NCI-H526 (cell line): ENCODE measurements around the gene CHSY1.
"Not testable (repeated sequence)": the region's sequence is repeated elsewhere in the genome, so short reads cannot be mapped to it uniquely, and the experiment has no call there.

Source experiments
- DNase-seq, 2 experiments: peaks; one replicate each; lab custom pipeline; 2025; lab: John Stamatoyannopoulos, UW

CHSY1 gene

DNA sequence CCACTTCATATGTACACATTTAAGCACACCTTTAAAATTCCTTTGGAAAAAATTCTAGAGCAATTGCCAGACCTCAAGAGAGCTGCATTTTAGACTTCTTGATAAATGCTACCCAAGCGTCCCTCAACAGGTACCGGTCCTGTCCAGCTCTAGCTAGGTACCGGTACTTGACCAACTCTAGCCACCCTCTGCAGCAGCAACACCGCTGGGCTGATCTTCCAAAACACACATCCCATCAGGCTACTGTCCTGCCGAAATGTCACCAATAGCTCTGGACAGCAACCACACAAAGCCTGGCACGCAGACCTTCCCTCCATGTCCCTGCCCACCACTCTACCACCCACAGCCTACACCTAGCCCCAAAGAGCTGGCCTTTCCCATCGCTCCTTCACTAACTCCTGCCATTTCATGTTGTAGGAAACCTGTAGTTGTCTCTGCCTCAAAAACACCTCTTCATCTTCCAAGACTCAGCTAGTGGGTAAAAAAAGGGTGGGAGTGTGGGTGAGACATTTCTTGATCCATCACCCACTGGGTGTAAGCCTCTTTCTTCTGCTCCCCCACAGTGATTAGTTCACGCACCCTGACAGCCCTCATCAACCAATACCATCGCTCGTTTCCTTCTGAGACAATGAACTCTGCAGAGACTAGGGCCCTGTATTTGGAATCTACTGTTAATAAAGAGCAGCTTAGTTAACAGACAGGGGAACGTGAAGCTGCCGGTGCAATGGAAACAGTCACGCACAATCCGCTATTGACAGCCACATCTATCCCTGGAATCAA, 6.8 kb downstream of the CHSY1 start:
- DNase-seq: no peak

DNA sequence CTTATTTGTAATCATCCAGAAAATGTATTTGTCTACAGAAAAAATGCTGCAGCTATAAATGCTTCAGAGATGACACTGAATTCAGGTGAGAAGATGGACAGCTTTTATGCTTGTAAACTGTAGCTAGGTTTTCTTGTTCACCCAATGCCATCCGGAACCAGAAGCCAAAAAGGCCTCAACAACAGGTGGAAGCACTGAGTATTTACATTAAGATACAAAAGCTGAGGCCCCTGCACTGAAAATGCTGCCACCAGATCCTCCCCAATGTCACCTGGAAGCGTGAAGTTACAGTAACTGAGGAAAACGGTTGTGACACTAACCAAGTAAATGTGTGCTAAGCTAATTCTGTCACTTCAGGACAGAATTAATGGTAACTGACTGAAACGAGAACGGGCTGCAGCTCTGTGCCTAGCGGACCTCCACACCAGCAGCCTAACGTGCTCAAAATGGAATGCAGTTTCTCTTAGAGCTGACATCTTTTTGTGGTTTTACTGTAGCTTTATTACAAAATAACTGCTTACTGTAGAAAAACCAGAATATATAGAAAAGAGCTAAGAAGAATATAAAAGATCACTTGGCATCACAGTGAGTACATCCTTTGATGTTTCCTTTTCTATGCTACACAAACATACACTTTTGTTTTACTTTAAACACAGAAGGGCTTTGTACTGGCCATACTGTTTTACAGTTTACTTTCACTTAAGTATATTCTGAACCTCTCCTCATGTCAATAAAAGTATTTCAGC, 7.6 kb downstream of the CHSY1 start:
- DNase-seq: no peak

- DNase-seq: no peak
Measured at GRCh38 chr15:101243420-101243819, 8.4 kb downstream of the CHSY1 start.

- DNase-seq: no peak
Measured at GRCh38 chr15:101242999-101243336, 8.9 kb downstream of the CHSY1 start.

DNA sequence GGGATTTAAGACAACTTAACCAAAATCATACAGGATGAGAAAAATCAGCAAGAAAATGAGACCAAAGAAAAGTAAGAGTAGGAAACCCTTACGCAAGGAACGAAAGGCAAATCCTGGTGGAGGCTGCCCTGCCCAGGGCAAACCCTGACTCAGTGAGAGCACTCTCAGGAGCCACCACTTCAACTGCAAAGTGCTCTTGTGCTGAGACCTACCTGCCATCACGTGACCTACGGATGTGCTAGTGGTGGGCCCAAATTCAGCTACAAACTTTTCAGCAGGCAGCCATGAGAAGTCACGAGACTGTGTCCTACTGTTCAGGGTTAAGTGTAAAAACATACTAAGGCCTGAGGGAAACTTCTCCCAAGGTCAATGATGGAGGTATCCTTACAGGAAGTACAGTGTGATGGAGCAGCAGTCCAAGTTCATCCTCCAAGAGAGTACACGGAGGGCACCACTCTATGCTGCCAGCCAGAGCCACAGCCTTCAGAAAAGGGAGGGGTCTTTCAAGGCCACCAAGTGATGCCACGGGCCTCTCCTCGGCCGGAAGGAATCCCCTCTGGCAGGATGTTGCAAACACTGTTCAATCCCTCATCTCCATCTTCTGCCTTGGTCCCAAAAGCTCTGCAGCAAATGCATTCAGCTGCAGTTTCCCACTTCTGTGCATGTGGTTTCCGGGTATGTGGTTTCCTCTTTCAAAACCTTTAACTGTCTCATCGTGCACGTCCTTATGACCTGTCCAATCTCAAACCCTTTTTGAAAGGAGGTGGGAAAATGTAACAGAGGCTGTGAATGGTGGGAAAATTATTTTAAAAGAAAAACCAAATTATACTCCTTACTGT, 9.5 kb downstream of the CHSY1 start:
- DNase-seq: no peak

- DNase-seq: peak in 1 of 2 experiments; percentile 35
Measured at GRCh38 chr15:101240358-101240757, 11.5 kb downstream of the CHSY1 start.

DNA sequence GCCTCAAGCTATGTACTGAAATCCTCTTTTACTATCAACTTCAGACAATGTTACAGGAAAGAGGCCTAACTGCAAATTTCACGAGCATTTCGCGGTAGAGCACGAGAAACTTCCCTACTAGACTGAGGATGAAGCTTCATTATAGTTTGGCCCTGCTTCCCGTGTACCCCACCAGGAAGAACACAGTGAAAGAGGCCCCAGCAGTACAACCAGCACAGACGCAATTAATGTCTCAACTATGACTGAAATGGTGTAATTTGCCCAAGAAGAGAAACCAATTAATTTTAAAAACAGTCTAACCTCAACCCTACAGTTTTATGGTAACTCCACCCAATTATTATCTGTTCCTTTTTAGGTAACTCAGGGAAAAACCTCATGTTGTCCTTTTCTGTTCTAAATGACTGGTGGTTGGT, 12.1 kb downstream of the CHSY1 start:
- no peak for DNase-seq

- DNase-seq: no peak
Measured at GRCh38 chr15:101237251-101237650, 14.6 kb downstream of the CHSY1 start.

GRCh38 chr15:101233651-101234280, 18.1 kb downstream of the CHSY1 start:
- no peak for DNase-seq

- no peak for DNase-seq
Measured at GRCh38 chr15:101232677-101233076, 19.2 kb downstream of the CHSY1 start.

DNA sequence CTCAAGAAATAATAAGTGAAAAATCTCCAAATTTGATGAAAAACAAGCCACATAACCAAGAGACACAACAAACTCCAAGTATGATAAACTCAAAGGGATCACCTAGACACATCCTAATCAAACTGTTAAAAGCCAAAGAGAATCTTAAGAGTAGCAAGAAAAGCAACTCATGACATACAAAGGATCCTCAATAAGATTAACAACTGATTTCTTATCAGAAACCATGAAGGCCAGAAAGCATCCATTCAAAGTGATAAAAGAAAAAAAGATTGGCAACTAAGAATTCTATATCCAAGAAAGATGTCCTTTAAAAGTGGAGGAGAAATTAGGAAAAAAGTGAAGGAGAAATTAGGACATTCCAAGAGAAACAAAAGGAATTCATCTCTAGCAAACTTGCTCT, 23.5 kb downstream of the CHSY1 start:
- DNase-seq: no peak

DNA sequence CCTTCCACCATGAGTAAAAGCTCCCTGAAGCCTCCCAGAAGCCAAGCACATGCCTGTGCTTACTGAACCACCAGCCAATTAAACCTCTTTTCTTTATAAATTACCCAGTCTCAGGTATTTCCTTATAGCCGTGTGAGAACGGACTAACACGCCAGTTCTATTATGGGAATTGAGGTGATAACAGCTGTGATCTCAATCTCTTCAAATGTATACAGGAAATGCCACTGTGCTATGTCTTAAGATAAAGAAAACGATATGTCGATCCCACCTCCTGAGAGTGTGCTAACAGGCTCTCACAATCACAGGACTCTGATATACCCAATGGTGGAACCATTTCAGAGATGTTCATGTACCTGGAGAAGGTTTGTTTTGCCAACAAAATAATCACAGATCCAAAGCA, 26.2 kb downstream of the CHSY1 start:
- no peak for DNase-seq

- no peak for DNase-seq
Measured at GRCh38 chr15:101221902-101222301, 29.9 kb downstream of the CHSY1 start.

- no peak for DNase-seq
Measured at GRCh38 chr15:101220060-101220459, 31.8 kb downstream of the CHSY1 start.

DNA sequence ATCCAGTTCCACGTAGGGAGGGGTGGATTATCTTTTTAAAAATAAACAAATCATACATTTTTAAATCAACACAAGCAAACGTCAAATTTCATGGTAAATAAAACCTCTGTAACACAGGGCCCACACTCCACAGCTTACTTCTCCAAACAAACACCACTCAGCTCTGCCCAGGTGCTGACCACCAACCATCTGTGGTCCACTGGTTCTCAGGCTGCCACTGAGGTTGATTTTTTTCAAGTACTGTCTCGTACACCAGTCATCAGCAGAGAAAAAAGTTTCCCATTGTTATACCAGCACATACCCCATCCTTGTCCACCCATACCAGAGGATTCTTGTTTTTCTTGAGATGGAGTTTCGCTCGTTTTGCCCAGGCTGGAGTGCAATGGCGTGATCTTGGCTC, 32.4 kb downstream of the CHSY1 start:
- DNase-seq: no peak

DNA sequence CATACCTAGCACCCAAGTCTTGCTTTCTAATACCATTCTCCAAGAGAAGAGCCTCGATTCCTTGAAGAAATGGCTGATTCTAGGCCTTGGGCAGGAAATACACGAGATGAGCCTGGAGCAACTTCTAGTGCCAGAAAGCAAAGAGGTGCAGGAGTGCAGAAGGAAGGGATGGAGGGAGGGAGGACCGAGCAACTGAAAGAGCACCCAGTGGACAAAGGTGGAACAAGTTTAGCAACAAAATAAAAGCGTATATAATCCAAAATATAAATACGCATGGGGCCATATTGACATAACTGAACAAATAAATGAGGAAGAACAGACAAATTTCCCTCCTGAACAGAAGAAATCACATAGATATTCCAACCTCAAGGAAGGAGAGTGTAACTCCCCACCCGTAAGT, 34.4 kb downstream of the CHSY1 start:
- no peak for DNase-seq

DNA sequence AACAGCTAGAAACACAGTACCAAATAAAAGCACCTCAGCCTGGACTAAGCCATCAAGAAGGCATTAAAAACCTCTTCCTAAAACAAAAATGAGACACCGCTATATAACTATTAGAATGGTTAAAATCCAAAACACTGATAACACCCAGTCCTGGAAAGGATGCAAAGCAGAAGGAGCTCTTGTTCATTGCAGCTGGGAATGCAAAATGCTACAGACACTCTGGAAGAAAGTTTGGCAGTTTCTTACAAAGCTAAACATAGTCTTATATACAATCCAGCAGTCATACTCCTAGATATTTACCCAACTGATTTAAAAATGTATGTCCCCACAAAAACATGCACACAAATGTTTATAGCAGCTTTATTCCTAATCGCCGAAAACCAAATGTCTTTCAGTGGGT, 35.7 kb downstream of the CHSY1 start:
- no peak for DNase-seq

DNA sequence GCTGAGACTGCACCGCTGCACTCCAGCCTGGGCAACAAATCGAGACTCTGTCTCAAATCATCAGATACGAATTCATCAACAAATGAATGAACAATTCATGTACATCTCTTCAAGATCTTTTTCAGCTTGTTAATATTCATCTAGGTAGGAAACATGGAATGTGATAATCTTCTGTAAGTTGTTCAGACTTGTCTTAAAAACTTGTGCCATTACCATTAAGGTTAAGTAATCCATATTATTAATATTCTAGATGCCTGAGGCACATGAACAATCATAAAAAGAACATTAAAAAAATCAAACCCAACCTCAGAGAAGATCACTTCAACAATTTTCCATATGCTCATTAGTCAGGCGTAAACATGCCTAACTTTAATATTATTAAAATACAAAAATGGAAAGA, 36.2 kb downstream of the CHSY1 start:
- DNase-seq: no peak

DNA sequence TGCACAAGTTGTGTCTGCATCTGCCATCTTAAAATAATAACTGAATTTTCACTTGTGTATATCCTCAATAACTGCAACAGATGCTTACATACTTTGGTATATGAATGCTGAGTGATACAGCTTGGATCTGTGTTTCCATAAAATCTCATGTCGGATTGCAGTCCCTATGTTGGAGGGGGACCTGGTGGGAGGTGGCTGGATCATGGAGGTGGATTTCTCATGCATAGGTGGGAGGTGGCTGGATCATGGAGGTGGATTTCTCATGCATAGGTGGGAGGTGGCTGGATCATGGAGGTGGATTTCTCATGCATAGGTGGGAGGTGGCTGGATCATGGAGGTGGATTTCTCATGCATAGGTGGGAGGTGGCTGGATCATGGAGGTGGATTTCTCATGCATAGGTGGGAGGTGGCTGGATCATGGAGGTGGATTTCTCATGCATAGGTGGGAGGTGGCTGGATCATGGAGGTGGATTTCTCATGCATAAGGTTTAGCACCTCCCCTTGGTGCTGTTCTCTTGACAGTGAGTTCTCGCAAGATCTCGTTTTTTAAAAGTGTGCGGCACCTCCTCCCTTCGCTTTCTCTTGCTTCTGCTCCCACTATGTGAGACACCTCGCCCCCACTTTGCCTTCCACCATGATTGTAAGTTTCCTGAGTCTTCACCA, 37.3 kb downstream of the CHSY1 start:
- DNase-seq: not testable (repeated sequence)

DNA sequence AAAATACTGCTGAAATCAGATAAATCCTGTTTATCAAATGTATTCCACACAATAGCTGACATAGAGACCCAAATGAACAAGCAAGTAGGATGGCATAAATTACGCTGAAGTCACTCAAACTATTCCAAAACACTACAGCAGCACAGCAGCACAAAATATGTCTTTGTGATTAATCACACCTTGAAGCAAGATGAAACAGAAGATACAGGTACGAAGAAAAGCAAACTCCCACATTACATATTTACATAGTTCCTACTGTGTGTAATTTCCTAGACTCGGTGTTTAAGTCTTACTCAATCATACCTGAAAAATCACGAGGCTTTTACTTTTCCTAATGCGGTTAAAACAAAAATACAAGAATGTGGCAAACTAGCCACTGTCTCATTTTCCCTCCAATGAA, 38.3 kb downstream of the CHSY1 start:
- DNase-seq: no peak

DNA sequence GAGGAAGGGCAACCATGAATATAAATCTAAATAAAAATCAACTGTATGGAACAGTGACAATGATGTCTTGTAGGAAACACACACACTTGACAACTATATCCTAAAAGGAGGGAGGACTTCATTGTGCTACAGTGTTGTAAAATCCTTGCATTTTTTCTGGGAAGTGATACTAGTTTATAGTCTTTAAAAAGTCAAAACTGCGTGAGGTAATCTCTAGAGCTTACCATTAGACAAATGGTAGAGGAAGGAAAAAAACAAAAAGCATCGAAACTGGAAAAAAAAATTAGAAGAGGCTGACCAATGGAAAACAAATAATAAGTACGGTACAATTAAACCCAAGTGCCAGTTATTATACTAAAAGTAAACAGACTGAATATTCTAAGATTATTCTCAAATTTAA, 38.7 kb downstream of the CHSY1 start:
- no peak for DNase-seq

- no peak for DNase-seq
Measured at GRCh38 chr15:101211897-101212296, 40.0 kb downstream of the CHSY1 start.
